HL-60 (cell line): ENCODE results near the gene LAMC2.

ENCODE experiments used
- DNase-seq, 2 experiments: peaks; one replicate each; pipeline ENCODE4 v3.0.0-alpha.2; 2010 to 2020; ENCODE audit warnings: low read depth in 1 of 2, low spot score in 1 of 2
- H3K27ac ChIP-seq: fragments of 250-450 bp; sonication (Bioruptor Pico); replicated peaks from 2 replicates; pipeline ENCODE4 v1.5.1; 2020; ENCODE audit warnings: mild to moderate bottlenecking, moderate library complexity
- H3K27me3 ChIP-seq: fragments of 250-450 bp; sonication (Bioruptor Pico); 2 replicates; pipeline ENCODE4 v1.5.1; 2021; ENCODE audit warnings: mild to moderate bottlenecking, moderate library complexity; ENCODE audit not compliant: insufficient read depth, poor library complexity, severe bottlenecking
- H3K4me3 ChIP-seq: replicated peaks from 2 replicates; pipeline ENCODE4 v1.5.1; 2011; ENCODE audit warnings: mild to moderate bottlenecking, control low read depth, low read length; ENCODE audit not compliant: insufficient read depth
- GABPA ChIP-seq: IDR thresholded peaks from 2 replicates; pipeline ENCODE4 v1.6.1; 2012; ENCODE audit warnings: low read depth
- POLR2AphosphoS5 ChIP-seq: IDR thresholded peaks from 2 replicates; pipeline ENCODE4 v1.6.1; 2012; ENCODE audit warnings: low read depth
- SPI1 ChIP-seq: IDR thresholded peaks from 2 replicates; pipeline ENCODE4 v1.6.1; 2012; ENCODE audit warnings: low read depth, mild to moderate bottlenecking, borderline replicate concordance
- TF ChIP-seq, protein P1 (sequence below): IDR thresholded peaks from one replicate; pipeline ENCODE4 v1.5.1; 2011; ENCODE audit warnings: low read length, control low read depth, inconsistent platforms; ENCODE audit not compliant: insufficient read depth
- TF ChIP-seq, protein P2 (sequence below): IDR thresholded peaks from 2 replicates; pipeline ENCODE4 v1.6.1; 2012; ENCODE audit warnings: low read depth; ENCODE audit not compliant: insufficient replicate concordance

Gene LAMC2

GRCh38 chr1:183282101-183282855 is 96.2 kb downstream of the LAMC2 start:
- H3K27me3 ChIP-seq, result no peaks in the 10 kb centered on the region
- H3K27ac ChIP-seq, result no peak overlapping the region; the same call in 1 of the 2 replicates
- TF ChIP-seq, protein P1, sequence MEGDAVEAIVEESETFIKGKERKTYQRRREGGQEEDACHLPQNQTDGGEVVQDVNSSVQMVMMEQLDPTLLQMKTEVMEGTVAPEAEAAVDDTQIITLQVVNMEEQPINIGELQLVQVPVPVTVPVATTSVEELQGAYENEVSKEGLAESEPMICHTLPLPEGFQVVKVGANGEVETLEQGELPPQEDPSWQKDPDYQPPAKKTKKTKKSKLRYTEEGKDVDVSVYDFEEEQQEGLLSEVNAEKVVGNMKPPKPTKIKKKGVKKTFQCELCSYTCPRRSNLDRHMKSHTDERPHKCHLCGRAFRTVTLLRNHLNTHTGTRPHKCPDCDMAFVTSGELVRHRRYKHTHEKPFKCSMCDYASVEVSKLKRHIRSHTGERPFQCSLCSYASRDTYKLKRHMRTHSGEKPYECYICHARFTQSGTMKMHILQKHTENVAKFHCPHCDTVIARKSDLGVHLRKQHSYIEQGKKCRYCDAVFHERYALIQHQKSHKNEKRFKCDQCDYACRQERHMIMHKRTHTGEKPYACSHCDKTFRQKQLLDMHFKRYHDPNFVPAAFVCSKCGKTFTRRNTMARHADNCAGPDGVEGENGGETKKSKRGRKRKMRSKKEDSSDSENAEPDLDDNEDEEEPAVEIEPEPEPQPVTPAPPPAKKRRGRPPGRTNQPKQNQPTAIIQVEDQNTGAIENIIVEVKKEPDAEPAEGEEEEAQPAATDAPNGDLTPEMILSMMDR, result no peak
- TF ChIP-seq POLR2AphosphoS5 (no peak), GABPA (no peak), SPI1 (no peak)
- TF ChIP-seq, protein P2, sequence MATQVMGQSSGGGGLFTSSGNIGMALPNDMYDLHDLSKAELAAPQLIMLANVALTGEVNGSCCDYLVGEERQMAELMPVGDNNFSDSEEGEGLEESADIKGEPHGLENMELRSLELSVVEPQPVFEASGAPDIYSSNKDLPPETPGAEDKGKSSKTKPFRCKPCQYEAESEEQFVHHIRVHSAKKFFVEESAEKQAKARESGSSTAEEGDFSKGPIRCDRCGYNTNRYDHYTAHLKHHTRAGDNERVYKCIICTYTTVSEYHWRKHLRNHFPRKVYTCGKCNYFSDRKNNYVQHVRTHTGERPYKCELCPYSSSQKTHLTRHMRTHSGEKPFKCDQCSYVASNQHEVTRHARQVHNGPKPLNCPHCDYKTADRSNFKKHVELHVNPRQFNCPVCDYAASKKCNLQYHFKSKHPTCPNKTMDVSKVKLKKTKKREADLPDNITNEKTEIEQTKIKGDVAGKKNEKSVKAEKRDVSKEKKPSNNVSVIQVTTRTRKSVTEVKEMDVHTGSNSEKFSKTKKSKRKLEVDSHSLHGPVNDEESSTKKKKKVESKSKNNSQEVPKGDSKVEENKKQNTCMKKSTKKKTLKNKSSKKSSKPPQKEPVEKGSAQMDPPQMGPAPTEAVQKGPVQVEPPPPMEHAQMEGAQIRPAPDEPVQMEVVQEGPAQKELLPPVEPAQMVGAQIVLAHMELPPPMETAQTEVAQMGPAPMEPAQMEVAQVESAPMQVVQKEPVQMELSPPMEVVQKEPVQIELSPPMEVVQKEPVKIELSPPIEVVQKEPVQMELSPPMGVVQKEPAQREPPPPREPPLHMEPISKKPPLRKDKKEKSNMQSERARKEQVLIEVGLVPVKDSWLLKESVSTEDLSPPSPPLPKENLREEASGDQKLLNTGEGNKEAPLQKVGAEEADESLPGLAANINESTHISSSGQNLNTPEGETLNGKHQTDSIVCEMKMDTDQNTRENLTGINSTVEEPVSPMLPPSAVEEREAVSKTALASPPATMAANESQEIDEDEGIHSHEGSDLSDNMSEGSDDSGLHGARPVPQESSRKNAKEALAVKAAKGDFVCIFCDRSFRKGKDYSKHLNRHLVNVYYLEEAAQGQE, result no peak

GRCh38 chr1:183283286-183283685 is 97.2 kb downstream of the LAMC2 start:
- TF ChIP-seq SPI1 (no peak), POLR2AphosphoS5 (no peak), GABPA (no peak)
- TF ChIP-seq, protein P1, result no peak
- TF ChIP-seq, protein P2, result no peak

More at GRCh38 chr1:183282101-183282855, 96.2 kb downstream of the LAMC2 start:
- no peak for DNase-seq
- no peak overlapping the region for H3K4me3 ChIP-seq

GRCh38 chr1:183284086-183284485 is 98.0 kb downstream of the LAMC2 start:
- Histone ChIP-seq H3K27me3 (no peaks in the 10 kb centered on the region), H3K27ac (no peak overlapping the region), H3K4me3 (no peak overlapping the region)
- TF ChIP-seq, protein P1, result no peak
- TF ChIP-seq GABPA (no peak), SPI1 (no peak), POLR2AphosphoS5 (no peak)
- TF ChIP-seq, protein P2, result no peak
- DNase-seq, result no peak

More at GRCh38 chr1:183283286-183283685, 97.2 kb downstream of the LAMC2 start:
- Histone ChIP-seq H3K27me3 (no peaks in the 10 kb centered on the region), H3K4me3 (no peak overlapping the region), H3K27ac (no peak overlapping the region)
- no peak for DNase-seq
